ENCODE measurements around the gene TAF5. TPM values are rescaled to one million over a fixed set of nuclear protein-coding genes. Genes with fewer than 3 reads are reported as not detected.

The TAF5 gene
- total RNA-seq (2022; extraction: Qiagen RNA extraction), result 3.2 to 4.0 TPM (median 3.6 TPM) in 5 replicates

GRCh38 chr10:103367782-103368518, at the start of gene TAF5:
TAF5 (plus strand) TSS chr10:103367976; CDS start chr10:103367990, 14 bp downstream.

GRCh38 chr10:103350517-103351260, 17.1 kb upstream of the TAF5 start, which contains the start of gene PCGF6:
PCGF6 (minus strand) TSS chr10:103351140; CDS start chr10:103351066, 74 bp downstream.

DNA sequence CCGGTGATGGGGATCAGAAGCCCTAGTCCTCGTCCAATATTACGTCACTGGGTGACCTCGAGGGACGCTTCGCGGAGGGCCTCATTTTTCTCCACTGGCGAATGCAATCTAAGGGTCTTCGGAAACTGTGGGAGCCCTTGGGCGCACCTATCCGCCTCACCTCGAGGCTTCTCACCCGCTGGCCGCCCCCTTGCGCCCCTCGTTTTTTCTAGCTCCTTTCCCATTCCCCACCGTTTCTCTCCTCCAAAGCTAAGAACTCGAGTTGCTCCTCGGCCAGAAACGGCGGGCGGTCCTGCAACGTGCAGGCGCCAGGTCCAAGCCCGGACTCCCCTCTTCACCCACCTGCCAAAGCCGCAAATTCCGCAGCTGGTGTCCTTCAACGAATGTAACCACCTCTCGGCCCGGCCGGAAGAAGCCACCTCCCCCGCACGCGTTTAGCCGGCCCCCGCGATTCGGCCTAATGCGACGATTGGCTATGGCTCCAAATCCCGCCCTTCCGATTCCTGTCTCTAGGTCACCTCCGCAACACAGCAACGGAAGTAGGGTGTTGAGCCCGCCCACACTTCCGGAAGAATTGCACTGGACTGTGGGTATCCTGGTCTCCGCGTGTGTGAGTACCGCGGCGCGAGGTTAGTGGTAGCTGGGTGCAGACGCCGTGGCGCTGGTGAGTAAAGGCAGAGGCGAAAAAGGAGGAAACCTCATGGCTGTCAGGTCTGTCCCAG, 28.5 kb downstream of the TAF5 start, which contains the start of the genes ATP5MK and PDCD11:
ATP5MK (minus strand) TSS at position 409 of the 722 bp plus-strand sequence. CDS start 4,018 bp downstream, outside the sequence.
PDCD11 (plus strand) TSS at position 560 of the 722 bp plus-strand sequence. CDS start 1,801 bp downstream, outside the sequence.

Other genes with a start within 250 kb of the TAF5 start
- 71.7 to 85.5 TPM (median 76.7 TPM) in 5 replicates for gene NT5C2, start 174.7 kb upstream of the TAF5 start, total RNA-seq (2022; extraction: Qiagen RNA extraction)
- gene RPEL1, start 122.1 kb upstream of the TAF5 start, total RNA-seq (2022; extraction: Qiagen RNA extraction), result 0.05 to 0.08 TPM (median 0.07 TPM) in 4 of 5 replicates, not detected in the other
- 22.8 to 31.4 TPM (median 25.0 TPM) in 5 replicates for gene INA, start 90.8 kb upstream of the TAF5 start, total RNA-seq (2022; extraction: Qiagen RNA extraction)
- gene PCGF6, start 16.8 kb upstream of the TAF5 start, total RNA-seq (2022; extraction: Qiagen RNA extraction), result 10.4 to 13.1 TPM (median 11.3 TPM) in 5 replicates
- 484 to 582 TPM (median 511 TPM) in 5 replicates for gene ATP5MK, start 28.5 kb downstream of the TAF5 start, total RNA-seq (2022; extraction: Qiagen RNA extraction)
- gene PDCD11, start 28.6 kb downstream of the TAF5 start, total RNA-seq (2022; extraction: Qiagen RNA extraction), result 37.9 to 41.3 TPM (median 41.0 TPM) in 5 replicates
- gene CALHM2, start 84.4 kb downstream of the TAF5 start, total RNA-seq (2022; extraction: Qiagen RNA extraction), result 4.5 to 7.6 TPM (median 6.0 TPM) in 5 replicates
- gene CALHM1, start 90.9 kb downstream of the TAF5 start, total RNA-seq (2022; extraction: Qiagen RNA extraction), result 0.02 TPM in 1 of 5 replicates, not detected in the others
- 0.45 to 0.74 TPM (median 0.49 TPM) in 5 replicates for gene CALHM3, start 111.3 kb downstream of the TAF5 start, total RNA-seq (2022; extraction: Qiagen RNA extraction)
- gene NEURL1, start 125.7 kb downstream of the TAF5 start, total RNA-seq (2022; extraction: Qiagen RNA extraction), result 0.20 to 0.59 TPM (median 0.52 TPM) in 5 replicates